NCI-H2227 (cell line): ENCODE measurements around the gene MRPS17.

ENCODE experiments used
- DNase-seq: peaks from one replicate; lab custom pipeline; 2025; ENCODE audit not compliant: unreplicated experiment; lab: John Stamatoyannopoulos, UW

Gene MRPS17

DNA sequence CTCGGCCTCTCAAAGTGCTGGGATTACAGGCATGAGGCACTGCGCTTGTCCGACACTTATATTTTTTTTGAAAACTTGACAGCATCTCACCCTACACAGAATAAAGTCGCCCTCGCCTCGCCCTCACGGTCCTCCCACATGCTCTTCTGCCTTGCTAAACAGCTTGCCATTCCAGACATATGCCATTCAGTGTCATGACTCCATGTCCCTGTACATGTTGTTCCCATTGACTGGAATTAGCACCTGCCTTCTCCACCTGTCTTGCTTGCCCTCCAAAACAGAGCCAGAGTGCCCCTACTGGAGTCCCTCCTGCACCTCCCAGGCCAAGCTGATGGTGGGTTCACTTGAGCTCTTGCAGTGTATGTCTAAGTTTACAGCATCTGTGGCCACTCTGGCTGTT is 18.9 kb downstream of the MRPS17 start:
- DNase-seq: no peak

- DNase-seq: no peak
These were observed 19.3 kb downstream of the MRPS17 start for GRCh38 chr7:55970978-55971377.

- no peak for DNase-seq
These were observed 22.1 kb downstream of the MRPS17 start for GRCh38 chr7:55973747-55974250.

GRCh38 chr7:55975988-55976633 is 24.4 kb downstream of the MRPS17 start:
- no peak for DNase-seq

- no peak for DNase-seq
These were observed 26.2 kb downstream of the MRPS17 start for GRCh38 chr7:55977831-55978230.

GRCh38 chr7:55980266-55980665 is 28.6 kb downstream of the MRPS17 start:
- no peak for DNase-seq

- no peak for DNase-seq
These were observed 31.9 kb downstream of the MRPS17 start for GRCh38 chr7:55983537-55983936.

DNA sequence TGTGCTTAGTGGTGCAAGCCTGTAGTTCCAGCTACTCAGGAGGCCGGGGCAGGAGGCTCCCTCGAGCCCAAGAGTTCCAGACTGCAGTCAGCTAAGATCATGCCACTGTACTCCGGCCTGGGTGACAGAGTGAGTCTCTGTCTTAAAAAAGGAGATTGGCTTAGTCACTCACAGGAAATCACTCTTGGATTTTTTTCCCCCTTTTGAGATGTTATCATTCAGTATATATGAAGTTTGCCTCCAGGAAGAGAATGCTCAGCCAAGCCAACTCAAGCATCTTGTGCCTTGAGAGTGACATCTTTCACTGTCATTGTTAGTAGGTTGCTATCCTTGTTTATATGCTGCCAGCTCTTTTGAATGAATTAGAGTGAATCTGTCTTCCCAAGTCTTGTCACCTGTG is 40.7 kb downstream of the MRPS17 start:
- no peak for DNase-seq

GRCh38 chr7:55996856-55997500 is 45.3 kb downstream of the MRPS17 start:
- no peak for DNase-seq

GRCh38 chr7:56003749-56004148 is 52.1 kb downstream of the MRPS17 start:
- DNase-seq: no peak
